Anterior cingulate cortex (tissue), 58 donors: ENCODE results near the gene TEKT5.
"Not testable (repeated sequence)": the region's sequence is repeated elsewhere in the genome, so short reads cannot be mapped to it uniquely, and the experiment has no call there.

Source experiments
- DNase-seq, 58 donors: peaks; one replicate each; lab custom pipeline; 2025; lab: John Stamatoyannopoulos, UW

Gene TEKT5

DNA sequence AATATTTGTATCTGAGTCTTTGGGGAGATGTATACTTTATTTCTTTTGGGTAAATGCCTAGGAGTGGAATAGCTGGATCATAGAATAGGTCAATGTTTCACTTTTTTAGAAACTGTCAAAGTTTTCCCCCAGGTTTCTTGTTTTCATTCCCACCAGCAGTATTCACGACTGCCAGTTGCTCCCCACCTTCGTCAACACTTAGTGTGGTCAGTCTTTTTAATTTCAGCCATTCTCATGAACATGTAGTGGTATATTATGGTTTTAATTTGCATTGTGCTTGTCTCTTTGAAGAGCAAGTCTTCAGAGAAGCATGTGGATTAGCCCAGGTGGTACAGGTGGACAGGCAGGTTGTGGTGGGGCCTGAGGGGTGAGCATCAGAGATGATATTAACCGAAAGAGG lies 53.8 kb downstream of the TEKT5 start:
- no peak for DNase-seq

DNA sequence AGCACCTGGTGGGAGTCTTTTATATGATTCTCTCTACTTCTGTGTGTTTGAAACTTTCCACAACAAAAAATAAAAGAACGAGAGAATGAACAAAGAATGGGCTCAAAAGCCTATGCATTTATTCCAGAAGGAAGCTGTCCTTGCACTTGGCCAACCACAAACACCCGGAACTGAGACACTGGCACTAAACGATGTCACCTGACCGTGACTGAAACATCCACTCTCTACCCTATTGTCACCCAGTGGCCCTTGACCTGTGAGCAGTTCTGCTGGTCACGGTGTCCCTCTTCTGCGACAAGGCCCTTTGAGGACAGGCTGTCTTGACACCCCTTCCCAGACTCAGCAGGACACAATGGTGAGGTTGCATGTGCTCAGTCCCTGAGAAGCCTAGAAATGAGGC lies 56.6 kb downstream of the TEKT5 start:
- DNase-seq = no peak

DNA sequence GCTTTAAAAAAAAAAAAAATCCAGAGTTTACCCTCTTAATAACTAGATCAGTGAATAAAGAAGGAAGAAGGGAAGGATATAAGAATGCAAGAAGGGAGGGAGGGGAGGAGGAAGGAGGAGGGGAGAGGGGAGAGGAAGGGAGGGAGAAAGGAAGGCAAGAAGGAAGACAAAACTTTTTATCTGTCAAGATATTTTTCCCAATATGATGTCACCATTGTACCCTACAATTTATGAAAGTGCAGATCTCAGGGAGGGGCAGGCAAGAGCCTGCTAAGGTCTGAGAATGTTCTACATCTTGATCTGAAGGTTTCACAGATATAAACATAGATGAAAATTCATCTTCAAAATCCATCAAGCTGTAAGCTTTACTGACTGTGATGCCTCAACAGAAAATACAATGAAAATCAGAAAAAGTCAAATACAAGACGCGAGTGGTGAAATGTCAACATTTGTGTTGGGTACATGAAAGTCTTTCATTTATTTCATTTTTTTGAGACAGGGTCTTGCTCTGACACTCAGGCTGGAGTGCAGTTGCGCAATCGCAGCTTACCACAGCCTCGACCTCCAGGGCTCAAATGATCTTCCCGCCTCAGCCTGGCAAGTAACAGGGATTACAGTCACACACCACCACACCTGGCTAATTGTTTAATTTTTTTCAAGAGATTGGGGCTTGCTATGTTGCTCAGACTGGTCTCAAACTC lies 57.2 kb downstream of the TEKT5 start:
- no peak for DNase-seq

DNA sequence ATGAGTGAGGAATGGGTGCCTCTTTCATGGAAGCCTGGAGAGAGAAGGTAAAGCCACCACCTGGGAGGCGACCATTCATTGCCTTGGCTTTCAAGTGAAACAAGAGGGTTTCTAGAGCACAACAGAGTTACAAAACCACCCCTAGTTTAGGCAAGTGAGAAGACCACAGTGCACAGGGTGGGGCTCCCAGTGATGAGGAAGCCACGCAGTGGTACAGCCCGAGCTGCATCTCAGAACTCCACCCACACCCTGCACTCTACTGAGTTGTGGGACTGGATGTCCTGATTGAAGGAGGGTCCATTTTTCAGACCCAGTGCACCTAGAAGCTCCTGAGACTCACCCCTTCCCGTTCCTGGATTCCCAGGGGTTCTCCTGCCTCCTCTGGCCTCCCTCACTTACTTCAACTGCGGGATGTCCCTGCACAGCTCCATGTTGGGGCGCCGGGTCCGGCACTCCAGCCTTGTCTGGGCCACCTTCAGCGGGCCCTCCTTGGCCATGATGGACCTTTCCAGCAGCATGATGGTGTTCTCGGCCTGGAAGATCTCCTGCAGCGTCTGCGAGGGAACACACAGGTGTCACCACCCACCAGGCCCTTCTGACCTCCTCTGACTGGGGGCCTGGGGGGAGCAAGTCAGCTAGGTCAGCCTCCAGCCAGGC lies 59.2 kb downstream of the TEKT5 start:
- no peak for DNase-seq

DNA sequence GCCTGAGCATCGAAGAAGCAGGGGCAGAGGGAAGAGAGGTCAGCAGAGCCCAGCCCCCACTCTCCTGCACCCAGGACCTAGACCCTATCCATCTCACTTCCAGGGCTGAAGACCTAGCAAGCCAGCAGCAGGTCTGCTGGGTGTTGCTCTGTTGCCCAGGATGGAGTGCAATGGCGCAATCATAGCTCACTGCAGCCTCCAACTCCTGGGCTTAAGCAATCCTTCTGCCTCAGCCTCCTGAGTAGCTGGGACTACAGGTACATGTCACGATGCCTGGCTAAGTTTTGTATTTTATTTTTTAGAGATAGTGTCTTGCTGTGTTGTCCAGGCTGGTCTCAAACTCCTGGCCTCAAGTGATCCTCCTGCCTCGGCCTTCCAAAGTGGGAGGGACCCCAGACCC lies 61.3 kb downstream of the TEKT5 start:
- DNase-seq = not testable (repeated sequence)

DNA sequence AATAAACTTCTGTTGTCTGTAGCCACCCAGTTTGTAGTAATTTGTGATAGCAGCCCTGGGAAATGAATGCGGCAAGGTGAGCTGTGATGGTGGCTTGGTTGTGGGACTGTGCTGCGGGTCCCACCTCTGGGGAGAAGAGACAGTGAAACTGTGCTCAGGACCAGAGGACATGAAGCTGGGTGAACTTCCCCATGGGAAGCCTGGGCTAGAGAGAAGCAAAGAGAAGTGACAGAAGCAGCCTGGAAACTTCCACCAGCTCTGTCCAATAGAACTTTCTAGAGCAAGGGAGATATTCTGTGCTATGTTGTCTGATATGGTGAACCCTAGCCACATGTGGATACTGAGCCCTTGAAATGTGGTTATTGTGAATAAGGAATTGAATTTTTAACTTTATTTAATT lies 62.8 kb downstream of the TEKT5 start:
- no peak for DNase-seq

DNA sequence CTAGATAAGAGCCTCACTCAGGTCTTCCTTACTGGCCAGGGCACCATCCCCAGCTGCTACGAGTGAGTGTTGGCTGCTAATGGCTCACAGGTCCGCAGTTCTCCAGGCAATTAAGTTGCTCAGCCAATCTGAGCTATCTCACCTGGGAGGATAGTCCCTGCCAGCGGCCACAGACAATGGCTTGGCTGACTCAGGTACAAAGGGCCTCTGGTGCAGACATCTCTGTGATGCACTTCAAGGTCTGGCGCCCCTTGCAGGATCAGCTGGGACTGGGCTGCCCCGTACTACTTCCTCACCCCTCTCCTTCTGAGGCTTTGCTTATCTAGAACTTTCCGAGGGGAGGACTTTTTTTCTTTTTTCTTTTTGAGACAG lies 65.2 kb downstream of the TEKT5 start:
- DNase-seq = no peak

DNA sequence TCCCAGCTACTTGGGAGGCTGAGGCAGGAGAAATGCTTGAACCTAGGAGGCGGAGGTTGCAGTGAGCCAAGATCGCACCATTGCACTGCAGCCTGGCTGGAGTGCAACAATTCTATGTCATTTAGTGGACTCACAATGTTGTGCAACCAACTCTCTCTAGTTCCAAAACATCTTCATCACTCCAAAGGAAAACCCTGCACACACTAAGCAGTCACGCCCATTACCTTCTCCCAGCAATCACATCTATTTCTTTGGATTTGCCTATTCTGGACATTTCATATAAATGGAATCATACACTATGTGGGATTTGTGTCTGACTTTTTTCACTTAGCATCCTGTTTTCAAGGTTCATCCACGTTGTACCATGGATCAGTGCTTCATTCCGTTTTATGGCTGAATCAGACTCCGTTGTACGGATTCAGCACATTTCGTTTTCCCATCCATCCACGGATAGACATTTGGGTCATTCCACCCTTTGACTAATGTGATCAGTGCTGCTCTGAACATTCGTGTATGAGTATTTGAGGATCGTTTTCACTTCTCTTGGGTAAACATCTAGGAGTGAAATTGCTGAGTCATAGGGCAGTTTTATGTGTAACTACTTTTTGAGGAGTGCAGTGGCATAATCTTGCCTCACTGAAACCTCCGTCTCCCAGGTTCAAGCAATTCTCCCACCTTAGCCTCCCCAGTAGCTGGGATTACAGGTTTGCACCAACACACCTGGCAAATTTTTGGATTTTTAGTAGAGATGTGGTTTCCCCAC lies 69.0 kb downstream of the TEKT5 start:
- DNase-seq = no peak

DNA sequence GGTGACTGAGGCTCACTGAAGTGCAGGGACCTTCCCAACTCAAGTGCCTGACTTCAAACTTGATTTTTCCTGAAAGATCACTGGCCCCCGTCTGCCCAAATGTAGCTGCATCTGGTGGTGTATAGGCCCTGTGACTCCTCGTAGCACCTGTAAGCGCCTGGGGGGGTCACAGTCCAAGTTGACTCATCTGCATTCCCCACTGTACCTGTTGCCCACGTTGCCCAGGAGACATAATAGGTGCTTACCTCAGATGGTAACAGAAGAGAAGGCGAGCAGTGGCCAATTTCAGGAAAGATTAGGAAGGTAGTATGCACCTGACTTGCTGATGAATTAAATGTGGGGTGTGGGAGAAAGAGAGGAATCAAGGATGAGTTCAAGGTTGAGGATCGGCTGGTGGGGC lies 70.2 kb downstream of the TEKT5 start:
- no peak for DNase-seq

DNA sequence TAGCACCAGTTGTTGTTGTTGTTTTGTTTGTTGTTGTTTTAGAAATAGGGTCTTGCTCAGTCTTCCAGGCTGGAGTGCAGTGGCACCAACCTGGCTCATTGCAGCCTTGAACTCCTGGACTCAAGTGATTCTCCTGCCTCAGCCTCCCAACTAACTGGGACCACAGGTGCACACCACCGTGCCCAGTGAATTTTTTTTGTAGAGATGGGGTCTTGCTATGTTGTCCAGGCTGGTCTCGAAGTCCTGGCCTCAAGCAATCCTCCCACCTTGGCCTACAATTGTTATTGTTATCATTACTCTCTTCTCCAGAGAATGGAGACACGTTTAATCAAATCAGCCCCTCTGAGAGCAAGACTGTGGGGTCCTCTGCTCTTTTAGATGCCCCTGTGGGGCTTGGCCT lies 71.7 kb downstream of the TEKT5 start:
- DNase-seq = no peak

DNA sequence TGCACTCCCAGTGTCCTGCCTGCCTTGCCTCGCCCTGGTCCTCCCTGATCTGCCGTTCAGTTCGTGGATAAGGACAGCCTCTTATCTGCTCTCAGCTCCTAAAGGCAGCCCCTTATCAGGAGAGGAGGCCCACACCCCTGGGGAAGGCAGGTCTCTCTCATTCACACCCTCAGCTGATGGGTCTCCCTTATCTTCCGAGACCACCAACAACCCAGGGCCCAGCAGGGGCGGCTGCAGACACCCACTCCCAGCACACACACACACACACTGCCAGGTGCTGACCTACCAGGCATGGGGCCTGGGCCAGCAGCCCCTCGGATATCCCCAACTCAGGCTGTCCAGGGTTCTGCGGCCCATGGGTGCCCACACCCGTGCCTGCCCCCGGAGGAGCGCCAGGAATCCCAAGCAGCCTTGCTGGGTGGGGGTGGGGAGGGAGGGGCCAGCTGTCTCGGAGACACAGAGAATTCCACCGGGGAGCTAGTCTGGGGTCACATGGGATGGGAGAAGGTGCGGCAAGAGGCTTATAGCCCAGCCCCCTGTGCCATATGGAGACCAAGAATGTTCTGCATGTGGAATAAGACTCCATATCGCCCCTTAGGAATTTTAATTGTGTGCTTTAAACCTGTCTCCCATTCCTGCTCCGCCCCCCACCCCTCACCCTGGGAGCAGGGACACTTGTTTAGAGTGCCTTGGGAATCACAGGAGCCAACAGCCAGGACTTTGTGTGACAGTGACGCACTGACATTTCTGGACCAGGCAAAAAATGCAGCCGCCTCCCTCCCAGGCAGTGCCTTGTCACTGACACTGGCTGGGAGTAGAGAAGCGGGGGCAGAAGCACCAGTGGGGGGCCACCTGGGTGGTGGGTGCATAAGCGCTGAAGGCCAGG lies 72.5 kb downstream of the TEKT5 start:
- no peak for DNase-seq

DNA sequence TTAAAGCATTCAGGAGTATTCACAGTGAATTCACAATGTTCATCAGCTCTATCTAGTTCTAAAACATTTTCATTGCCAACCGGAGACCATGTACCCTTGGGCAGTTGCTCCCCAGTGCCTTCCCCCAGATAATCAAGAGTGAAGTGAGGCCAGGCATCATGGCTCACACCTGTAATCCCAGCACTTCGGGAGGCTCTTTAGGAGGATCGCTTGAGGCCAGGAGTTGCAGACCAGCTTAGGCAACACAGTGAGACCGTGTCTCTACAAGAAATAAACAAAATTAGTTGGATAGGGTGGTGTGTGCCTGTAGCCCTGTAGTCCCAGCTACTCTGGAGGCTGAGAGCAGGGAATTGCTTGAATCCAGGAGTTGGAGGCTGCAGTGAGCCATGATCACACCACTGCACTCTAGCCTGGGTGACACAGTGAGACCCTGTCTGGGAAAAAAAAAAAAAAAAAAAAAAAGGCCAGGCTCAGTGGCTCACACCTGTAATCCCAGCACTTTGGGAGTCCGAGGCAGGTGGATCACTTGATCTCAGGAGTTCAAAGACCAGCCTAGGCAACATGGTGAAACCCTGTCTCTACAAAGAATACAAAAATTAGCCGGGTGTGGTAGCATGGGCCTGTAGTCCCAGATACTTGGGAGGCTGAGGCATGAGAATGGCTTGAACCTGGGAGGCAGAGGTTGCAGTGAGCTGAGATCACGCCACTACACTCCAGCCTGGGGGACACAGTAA lies 73.3 kb downstream of the TEKT5 start:
- DNase-seq = not testable (repeated sequence)

DNA sequence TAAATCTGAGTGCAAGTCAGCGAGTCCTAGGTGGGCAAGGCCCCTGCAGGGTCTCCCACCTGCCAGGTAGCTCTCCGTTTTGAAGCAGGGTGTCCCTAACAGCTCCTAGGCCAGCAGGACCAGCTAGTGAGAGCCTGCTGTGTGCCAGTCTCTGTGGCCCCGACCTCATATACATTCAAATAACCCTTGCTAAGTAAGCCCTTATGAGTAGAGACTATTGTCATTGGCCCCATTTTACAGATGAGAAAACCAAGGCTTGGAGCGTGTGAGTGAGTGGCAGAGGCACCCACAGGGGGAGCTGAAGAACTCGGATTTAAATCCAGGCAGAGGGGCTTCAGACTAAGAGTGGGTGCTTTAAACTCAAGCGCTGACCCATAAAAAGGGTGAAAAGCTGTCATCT lies 74.6 kb downstream of the TEKT5 start:
- no peak for DNase-seq

DNA sequence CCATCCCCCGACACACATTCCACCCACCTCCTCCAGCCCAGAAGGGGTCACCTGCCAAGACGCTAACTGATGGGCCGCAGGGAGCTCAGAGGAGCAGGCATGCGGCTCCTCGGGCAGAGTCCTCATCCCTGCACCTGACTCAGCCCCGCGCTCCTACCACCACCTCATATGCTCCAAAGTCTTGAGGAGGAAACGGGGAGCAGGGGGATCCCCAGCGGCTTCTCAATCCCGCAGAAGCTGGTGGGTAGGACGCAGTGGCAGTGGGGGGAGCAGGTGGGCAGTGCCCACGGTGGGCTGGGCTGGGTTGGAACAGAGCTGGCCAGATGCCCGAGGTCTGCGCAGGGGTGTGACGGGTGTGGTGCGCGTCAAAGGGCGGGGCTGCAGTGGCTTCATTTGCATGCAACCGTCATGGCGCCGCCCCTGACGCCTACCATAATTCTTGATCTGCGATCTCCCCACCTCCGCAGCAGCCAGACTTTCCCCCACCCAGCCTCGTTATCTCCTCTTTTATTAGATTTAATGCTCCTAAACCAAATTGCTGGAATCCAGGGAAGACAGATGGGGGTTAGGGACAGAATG lies 75.4 kb downstream of the TEKT5 start:
- peak in 8 of 58 donors; percentile 3 to 55 (median 10) for DNase-seq

DNA sequence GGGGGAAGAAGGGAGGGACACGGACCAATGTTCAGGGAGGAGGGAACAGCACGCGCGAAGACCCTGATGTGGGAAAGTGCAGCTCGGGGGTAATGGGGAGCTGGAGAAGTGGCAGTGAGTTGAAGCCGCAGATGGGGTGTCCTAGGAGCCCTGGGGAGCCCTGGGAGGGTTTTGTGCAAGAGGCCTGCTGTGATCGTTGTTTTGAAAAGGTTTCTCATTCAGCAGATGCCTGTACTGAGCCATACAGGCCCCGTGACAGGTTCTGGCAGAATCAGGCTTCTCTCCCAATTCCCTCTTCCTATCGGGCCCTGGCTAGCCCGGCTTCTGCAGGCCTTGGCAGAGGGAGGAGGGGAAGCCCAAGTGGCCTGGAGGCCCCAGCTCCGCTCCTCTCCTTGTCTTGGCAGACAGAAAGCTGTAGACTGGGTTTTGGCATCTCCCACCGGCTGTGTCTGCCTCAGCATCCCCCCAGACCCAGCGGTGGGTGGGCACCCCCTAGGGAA lies 76.0 kb downstream of the TEKT5 start:
- peak in 3 of 58 donors; percentile 6 to 31 (median 12) for DNase-seq

DNA sequence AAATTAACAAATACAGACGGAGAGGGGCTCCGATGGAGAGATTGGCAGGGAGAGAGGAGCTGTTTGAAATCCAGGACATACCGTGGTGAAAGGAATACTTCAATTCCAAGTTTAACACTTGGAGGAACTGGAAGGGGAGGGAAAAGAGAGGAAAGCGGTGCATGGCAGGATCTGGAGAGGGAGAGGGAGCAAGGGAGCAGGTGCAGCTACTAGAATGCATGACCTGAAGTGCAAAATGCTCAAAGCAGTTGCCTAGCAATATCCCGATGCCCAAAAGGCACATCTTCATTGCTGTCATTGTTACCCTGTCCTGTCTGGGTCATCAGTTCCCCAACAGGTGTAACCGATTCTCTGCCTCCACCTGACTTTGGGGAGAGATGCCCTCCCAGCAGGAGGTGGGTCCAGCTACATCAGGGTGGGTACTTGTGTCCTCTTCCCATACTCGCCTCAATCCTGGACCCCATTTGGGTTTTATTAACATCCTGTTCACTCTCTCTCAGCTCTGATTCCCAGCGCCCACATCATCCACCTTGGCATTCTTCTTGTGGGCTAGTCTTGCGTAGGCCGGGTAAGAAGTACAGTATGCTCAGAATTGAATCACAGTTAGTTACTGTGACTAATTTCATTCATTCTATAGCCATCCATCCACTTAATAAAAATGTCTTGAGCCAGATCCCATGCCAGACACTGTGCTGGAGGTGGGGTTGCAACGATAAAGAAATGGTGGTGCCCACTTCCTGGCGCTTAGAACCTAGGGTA lies 76.9 kb downstream of the TEKT5 start:
- DNase-seq = peak in 1 of 58 donors; percentile 9

DNA sequence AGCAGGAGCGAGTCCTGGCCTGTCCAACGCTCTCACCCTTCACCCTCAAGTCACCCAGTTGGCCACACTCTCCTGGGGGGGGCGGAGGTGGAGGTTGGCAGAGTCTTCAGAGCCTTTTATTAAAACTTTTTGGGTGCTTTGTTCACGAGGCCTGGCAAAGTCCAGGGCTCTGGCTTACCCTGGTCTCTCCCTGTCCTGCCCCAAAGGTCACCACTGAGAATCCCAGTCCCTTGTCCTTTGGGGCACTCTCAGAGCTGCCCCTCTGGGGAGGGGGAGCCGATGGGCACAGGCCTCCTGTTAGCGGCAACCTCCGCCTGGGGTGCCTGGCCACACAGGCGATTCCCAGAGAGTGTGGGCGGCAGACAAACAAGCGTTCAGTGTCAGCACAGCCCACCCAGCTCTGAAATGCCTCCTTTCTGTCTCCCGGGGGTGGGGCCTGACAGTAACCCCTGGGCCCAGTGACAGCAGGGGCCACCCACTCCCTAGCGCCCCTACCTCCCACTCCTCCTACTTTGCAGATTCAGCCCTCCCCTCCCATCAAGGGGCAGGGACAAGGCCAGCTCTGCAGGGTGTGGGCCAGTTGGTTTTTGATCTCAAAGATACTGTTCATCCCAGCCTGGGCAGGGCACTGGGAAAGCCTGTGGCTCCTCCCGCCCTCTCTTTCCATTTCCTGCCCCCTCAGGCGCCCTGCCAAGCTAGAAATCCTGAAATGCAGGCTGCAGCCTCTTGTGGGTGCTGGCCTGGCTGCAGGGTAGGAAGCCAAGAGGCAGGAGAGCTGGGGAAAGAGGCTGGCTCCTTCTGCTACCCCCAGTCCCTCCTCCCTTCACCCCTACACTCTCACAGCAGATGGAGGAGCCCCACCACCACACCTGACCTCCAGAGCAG lies 77.7 kb downstream of the TEKT5 start:
- DNase-seq = peak in 36 of 58 donors; percentile 3 to 65 (median 18)

DNA sequence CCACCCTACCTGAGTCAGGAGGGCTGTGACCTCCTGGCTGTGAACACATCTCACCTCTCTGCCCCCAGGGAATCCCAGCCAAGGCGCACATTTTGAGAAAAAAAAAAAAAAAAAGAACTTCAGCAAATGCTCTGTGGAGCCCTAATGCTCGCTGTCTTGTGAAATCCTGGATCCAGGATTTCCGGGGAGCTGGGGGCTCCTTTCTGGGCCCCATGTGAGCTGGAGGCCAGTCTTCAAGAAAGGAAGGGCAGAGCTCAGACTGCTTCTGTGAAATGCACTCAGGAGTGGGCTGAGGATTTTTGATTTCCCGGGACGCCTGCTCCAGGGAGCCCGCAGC lies 78.3 kb downstream of the TEKT5 start:
- no peak for DNase-seq
